Esophagus muscularis mucosa (tissue), 4 donors: ENCODE data around the gene EPHB2.

ENCODE experiments used
- EP300 ChIP-seq: sonication (generic); formaldehyde crosslinking; IDR thresholded peaks from one replicate; pipeline ENCODE4 v1.6.1; 2017; ENCODE audit warnings: antibody characterized with exemption
- POLR2A ChIP-seq: fragments of 450-650 bp; IDR thresholded peaks from one replicate; pipeline ENCODE4 v1.6.1; 2017; ENCODE audit warnings: antibody characterized with exemption, moderate library complexity, mild to moderate bottlenecking, low read depth
- POLR2AphosphoS5 ChIP-seq, 2 donors: sonication (generic); formaldehyde crosslinking; IDR thresholded peaks; one replicate each; pipeline ENCODE4 v1.6.1; 2017; ENCODE audit warnings: antibody characterized with exemption in 2 of 2
- TF ChIP-seq, protein P1 (sequence below), 3 experiments: fragments of 200-600 bp in 2 of 3; fragments of 450-650 bp in 1 of 3; sonication (generic) in 2 of 3; IDR thresholded peaks; one replicate each; pipeline ENCODE4 v1.5.1; 2017 to 2019; ENCODE audit warnings: antibody characterized with exemption in 3 of 3, mild to moderate bottlenecking in 2 of 3, moderate library complexity in 1 of 3

DNA sequence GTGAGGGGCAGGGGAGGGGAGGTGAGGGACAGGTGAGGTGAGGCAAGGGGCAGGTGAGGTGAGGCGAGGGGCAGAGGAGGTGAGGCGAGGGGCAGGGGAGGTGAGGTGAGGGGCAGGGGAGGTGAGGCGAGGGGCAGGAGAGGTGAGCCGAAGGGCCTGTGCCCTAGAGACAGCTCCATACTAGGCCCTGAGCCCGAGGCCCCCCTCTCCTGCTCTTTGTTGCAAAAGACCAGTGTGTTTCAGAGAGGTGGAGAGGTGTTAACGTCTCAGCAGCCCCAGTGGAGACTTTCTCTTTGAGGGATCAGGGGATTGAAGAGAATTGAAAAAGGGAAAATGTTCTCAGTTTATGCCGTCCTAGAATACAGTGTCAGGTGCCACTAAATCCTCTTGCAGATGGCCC lies 44.2 kb downstream of the EPHB2 start:
- TF ChIP-seq POLR2AphosphoS5 (IDR thresholded peaks at IDR 0.05) (no peak), EP300 (no peak), POLR2A (no peak)
- TF ChIP-seq, protein P1, sequence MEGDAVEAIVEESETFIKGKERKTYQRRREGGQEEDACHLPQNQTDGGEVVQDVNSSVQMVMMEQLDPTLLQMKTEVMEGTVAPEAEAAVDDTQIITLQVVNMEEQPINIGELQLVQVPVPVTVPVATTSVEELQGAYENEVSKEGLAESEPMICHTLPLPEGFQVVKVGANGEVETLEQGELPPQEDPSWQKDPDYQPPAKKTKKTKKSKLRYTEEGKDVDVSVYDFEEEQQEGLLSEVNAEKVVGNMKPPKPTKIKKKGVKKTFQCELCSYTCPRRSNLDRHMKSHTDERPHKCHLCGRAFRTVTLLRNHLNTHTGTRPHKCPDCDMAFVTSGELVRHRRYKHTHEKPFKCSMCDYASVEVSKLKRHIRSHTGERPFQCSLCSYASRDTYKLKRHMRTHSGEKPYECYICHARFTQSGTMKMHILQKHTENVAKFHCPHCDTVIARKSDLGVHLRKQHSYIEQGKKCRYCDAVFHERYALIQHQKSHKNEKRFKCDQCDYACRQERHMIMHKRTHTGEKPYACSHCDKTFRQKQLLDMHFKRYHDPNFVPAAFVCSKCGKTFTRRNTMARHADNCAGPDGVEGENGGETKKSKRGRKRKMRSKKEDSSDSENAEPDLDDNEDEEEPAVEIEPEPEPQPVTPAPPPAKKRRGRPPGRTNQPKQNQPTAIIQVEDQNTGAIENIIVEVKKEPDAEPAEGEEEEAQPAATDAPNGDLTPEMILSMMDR (IDR thresholded peaks at IDR 0.05) = no peak
